ENCODE results near the gene FER. TPM values are rescaled to one million over a fixed set of nuclear protein-coding genes. Genes with fewer than 3 reads are reported as not detected.
"Not testable (repeated sequence)": the region's sequence is repeated elsewhere in the genome, so short reads cannot be mapped to it uniquely, and the experiment has no call there.

FER gene
- polyA plus RNA-seq, 3 donors, result 2.4 to 14.7 (median 6.2) TPM

DNA sequence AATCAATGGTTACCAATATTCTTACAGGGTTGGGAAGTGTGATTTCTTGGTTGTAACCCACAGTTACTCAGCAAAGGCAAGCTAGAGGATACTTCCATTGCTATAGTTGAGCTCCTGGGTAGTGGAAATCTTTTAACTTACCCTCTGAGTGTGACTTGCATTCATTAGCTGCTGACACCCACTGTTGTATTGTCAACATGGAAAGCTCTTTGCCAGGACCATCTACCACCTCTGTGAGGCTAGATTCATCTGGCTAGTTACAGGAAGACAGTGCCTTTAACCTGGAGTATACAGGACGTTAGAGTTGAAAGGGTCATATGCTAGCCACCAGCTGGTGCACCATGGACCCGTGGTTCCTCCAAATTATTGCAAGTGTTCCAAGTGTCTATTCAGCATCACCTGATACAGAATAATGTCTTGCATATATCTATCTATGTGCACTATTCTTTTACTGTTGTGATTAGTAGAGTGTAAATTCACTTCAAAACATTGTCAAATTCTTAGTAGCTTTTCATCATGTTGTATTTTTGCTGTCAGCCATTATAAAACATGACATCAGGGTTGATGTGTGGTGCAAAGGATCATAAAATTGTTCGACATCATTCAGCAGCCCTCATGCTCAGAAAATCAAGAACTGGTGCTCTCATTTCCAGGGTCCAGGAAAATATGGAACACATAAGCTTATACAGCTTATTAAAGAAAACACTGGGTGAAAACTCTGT, 423.1 kb downstream of the FER start:
- Histone ChIP-seq H3K79me2 (ENCODE audit: insufficient read depth, low read length) (no peaks in the 10 kb centered on the region), H2AFZ (ENCODE audit: insufficient read depth, low read depth, low read length, poor library complexity, severe bottlenecking) (no peak overlapping the region), H3K4me3 (replicated peaks in 1 of 3; ENCODE audit: low read depth in 2 of 3, low read length in 3 of 3) (no peak overlapping the region), H3K9ac (ENCODE audit: insufficient read depth, low read length, poor library complexity, severe bottlenecking) (no peak overlapping the region), H3K27me3 (ENCODE audit: control insufficient read depth in 2 of 2, insufficient read depth in 2 of 2, low read length in 2 of 2) (no peaks in the 10 kb centered on the region), H3K27ac (ENCODE audit: low read depth in 1 of 2, low read length in 2 of 2) (no peak overlapping the region), H3K4me1 (ENCODE audit: control insufficient read depth in 1 of 2, insufficient read depth in 2 of 2, low read length in 2 of 2) (no peaks in the 10 kb centered on the region), H4K20me1 (ENCODE audit: insufficient read depth, low read length) (no peaks in the 10 kb centered on the region), H3K9me3 (replicated peaks in 1 of 2; ENCODE audit: control insufficient read depth in 1 of 2, insufficient read depth in 1 of 2, low read length in 2 of 2) (no peaks in the 10 kb centered on the region), H3K36me3 (replicated peaks in 1 of 2; ENCODE audit: control insufficient read depth in 1 of 2, insufficient read depth in 2 of 2, low read length in 2 of 2) (no peaks in the 10 kb centered on the region), H3K4me2 (replicated peaks; ENCODE audit: extremely low read depth, low read length, poor library complexity, severe bottlenecking) (no peak overlapping the region)
- no peaks in the 10 kb centered on the region for H3K4me1 Mint-ChIP-seq
- H3K9me3 Mint-ChIP-seq, result peaks cover 0 to 2% (median 0%) of the 10 kb centered on the region in 7 donors
- H3K27me3 Mint-ChIP-seq (ENCODE audit: low read depth in 3 of 3), result peaks cover 0 to 3% (median 0%) of the 10 kb centered on the region in 3 donors
- WGBS (ENCODE audit: insufficient coverage), result no CpG with 5 or more reads among the region's 3 CpGs
- H3K27ac Mint-ChIP-seq, result no peak overlapping the region
- no peak overlapping the region for H3K4me3 Mint-ChIP-seq
- intact Hi-C loops (cut with micrococcal nuclease), result no loop called here
- H3K36me3 Mint-ChIP-seq, result peaks cover 1 to 5% of the 10 kb centered on the region in 2 donors
- DNase-seq, result no peak
- no peak for TF ChIP-seq CTCF (IDR thresholded peaks at IDR 0.05)

GRCh38 chr5:109171437-109172073, 423.9 kb downstream of the FER start:
- H3K27me3 ChIP-seq (ENCODE audit: control insufficient read depth in 2 of 2, insufficient read depth in 2 of 2, low read length in 2 of 2); H3K4me3 ChIP-seq (replicated peaks in 1 of 3; ENCODE audit: low read depth in 2 of 3, low read length in 3 of 3); H3K9me3 ChIP-seq (replicated peaks in 1 of 2; ENCODE audit: control insufficient read depth in 1 of 2, insufficient read depth in 1 of 2, low read length in 2 of 2); DNase-seq; intact Hi-C loops (cut with micrococcal nuclease); H3K9me3 Mint-ChIP-seq; H3K79me2 ChIP-seq (ENCODE audit: insufficient read depth, low read length); H3K4me1 Mint-ChIP-seq; H3K36me3 Mint-ChIP-seq; H3K9ac ChIP-seq (ENCODE audit: insufficient read depth, low read length, poor library complexity, severe bottlenecking); H3K4me3 Mint-ChIP-seq; H3K27me3 Mint-ChIP-seq (ENCODE audit: low read depth in 3 of 3); H3K4me2 ChIP-seq (replicated peaks; ENCODE audit: extremely low read depth, low read length, poor library complexity, severe bottlenecking); H3K4me1 ChIP-seq (ENCODE audit: control insufficient read depth in 1 of 2, insufficient read depth in 2 of 2, low read length in 2 of 2); H4K20me1 ChIP-seq (ENCODE audit: insufficient read depth, low read length); H3K27ac ChIP-seq (ENCODE audit: low read depth in 1 of 2, low read length in 2 of 2); H3K27ac Mint-ChIP-seq; H3K36me3 ChIP-seq (replicated peaks in 1 of 2; ENCODE audit: control insufficient read depth in 1 of 2, insufficient read depth in 2 of 2, low read length in 2 of 2); H2AFZ ChIP-seq (ENCODE audit: insufficient read depth, low read depth, low read length, poor library complexity, severe bottlenecking): not testable (repeated sequence)
- WGBS (ENCODE audit: insufficient coverage), result no CpG with 5 or more reads among the region's 3 CpGs

All from CD14-positive monocyte (primary cell).